Activated CD8-positive, alpha-beta memory T cell treated with anti-CD3 and anti-CD28 coated beads for 48 hours (primary cell): Measurements from ENCODE around the gene CDC42EP5.

Source experiments
- DNase-seq, 3 experiments: peaks; one replicate each; pipeline ENCODE4 v3.0.0-alpha.2; 2020; ENCODE audit warnings: low read depth in 2 of 3, low spot score in 2 of 3

CDC42EP5 gene

GRCh38 chr19:54428323-54429175 is 44.5 kb downstream of the CDC42EP5 start:
- DNase-seq: no peak

DNA sequence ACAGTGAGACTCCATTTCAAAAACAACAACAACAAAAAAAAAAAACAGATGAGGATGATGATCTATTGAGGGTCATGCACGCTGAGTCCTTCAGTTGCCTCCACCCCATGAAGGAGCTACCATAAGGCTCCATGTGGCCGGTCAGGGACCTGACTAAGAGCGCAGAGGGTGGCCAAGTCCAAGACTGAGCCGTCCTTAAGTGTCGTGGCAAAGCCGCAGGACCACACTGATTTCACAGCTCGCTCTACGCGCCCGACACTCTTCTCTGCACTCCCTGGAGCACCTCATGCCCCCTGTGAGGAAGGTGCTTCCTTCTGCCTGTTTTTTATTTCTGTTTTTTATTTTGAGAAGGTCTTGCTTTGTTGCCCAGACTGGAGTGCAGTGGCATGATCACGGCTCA is 45.5 kb downstream of the CDC42EP5 start:
- DNase-seq: no peak

GRCh38 chr19:54426291-54426931 is 46.7 kb downstream of the CDC42EP5 start:
- no peak for DNase-seq

GRCh38 chr19:54425382-54425723 is 47.7 kb downstream of the CDC42EP5 start:
- no peak for DNase-seq

DNA sequence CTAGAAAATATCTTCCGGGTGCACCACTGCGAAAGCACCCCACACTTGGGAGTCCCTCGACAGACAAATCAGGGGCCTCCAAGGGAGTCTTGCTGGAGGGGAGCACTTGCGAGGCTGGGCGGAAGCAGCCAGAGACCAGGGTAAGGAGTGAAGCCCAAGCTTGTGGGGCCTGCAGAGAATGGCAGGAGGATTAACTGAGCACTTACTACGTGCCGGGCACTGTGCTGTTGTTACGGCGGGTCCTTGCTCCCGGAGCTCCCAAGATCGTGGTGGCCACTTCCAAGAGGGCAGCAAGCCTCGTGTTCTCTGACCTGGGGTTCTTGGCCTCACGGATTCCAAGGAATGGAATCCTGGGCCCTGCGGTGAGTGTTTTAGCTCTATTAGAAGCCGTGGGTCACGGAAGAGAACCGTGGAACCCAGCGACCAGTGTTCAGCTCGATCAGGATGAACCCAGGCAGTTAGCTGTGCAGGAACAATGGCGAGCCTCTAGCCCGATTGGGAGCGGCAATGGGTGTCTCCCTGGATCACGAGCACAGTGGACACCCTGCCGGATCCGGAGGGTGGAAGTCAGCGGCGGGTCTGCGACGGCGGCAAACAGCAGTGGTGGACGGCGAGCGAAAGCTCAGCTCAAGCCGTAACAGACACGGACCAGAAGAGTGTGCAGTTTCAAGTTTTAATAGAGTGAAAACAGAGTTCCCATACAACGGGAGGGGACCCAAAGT is 48.3 kb downstream of the CDC42EP5 start:
- DNase-seq: no peak

GRCh38 chr19:54424201-54424600 is 48.9 kb downstream of the CDC42EP5 start:
- no peak for DNase-seq

DNA sequence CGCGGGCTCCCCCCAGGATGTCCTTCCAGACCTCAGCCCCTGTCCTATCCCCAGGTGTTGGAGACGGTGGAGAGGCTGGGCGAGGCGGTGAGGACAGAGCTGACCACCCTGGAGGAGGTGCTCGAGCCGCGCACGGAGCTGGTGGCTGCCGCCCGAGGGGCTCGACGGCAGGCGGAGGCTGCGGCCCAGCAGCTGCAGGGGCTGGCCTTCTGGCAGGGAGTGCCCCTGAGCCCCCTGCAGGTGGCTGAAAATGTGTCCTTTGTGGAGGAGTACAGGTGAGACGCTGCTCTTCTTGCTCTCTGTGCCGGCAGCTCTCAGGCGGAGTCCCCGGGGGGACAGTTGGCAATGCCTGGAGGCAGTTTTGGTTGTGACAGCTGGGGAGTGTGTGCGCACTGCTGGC is 51.0 kb downstream of the CDC42EP5 start:
- DNase-seq: no peak

- no peak for DNase-seq
Observed at GRCh38 chr19:54421521-54421920, 51.6 kb downstream of the CDC42EP5 start.

GRCh38 chr19:54421169-54421516 is 52.0 kb downstream of the CDC42EP5 start:
- DNase-seq: no peak

- DNase-seq: no peak
Observed at GRCh38 chr19:54420383-54421168, 52.5 kb downstream of the CDC42EP5 start.

DNA sequence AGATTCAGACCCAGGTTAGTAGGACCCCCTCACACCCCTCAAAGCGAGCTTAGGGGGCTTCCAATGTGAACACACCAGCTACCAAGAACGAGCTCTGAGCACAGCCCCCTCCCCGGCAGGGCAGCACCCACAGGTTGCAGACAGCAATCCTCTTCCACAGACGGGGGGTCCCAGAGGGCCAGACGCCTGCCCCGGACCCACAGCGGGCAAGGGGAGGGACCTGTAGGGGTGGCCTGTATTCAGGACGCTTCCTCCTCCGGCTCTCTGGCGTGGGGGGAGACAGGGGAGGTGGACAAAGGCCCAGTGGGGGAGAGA is 53.1 kb downstream of the CDC42EP5 start:
- DNase-seq: no peak

DNA sequence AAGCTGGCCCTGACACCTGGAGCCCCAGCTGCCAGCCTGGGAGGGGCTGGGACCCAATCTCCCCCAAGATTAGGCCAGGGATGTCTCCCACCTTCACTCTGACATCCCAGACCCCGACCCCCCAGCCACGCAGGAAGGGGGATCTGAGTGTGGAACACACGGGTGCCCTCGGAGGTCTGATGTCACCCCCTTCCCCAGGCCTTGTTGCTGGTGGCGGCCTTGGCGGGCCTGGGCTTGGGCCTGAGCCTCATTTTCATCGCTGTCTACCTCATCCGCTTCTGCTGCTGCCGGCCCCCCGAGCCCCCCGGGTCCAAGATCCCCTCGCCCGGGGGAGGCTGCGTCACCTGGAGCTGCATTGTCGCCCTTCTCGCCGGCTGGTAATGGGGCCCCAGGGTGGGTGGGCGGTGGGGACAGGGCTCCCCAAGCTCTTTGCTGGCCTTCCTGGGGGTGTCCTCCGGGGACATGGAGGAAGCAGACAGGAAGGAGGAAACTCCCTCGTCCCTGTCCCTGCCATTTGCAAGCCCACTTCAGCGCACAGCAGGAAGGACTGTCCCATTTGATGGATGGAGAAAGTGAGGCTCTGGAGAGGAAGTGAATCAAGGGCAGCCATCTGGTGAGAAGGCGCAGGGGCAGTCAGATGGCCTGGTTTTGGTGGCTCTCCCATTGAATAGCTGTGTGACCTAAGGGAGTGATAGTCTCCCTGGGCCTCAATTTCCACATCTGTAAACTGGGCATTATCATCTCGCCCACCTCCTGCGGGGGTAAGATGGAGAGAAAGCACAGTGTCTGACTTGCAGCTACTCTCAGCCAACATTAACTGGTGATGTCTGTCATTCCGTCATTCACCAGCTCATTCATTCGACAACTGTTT is 53.9 kb downstream of the CDC42EP5 start:
- no peak for DNase-seq

DNA sequence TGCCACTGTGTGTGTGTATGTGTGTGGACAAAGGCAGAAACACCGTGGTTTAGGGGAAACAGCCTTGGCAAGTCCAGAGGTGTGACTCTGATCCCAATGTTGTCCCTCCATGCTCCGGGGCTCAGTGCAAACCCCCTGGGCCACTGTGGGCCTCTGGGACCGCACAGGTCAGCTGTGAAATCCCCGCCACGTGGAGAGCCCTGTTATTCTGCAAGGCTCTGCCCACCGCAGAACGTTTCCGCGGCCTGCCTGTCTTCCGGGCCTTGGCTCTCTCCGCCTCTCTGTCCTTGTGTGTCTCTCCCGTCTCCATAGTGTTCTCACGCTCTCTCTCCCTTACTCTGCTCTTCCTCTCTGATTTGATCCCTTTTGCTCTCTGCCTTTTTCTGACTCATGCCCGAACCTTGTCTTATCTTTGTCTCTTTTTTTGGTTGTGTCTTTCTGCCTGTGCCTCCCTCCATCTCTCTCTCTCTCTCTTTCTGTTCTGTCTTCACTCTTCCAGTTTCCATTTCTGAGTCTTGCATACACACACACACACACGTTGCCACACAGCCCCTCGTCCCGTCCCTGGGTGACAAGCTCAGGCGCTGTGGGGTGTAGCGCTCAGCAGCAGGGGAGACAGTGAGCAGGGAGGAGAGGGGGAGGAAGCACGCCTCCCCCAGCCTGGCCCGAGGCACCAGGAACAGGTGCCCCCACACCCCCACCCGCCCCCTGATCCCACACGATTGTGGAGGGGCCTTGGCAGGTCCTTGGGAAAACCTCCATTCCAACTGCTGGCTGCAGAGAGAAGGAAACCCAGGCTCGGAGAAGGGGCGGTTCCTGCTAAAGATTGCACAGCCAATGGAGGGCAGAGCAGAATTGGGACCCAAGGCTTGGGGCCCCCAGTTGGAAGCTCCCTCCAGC is 54.8 kb downstream of the CDC42EP5 start:
- no peak for DNase-seq

- DNase-seq: no peak
Observed at GRCh38 chr19:54416695-54417491, 56.2 kb downstream of the CDC42EP5 start.

DNA sequence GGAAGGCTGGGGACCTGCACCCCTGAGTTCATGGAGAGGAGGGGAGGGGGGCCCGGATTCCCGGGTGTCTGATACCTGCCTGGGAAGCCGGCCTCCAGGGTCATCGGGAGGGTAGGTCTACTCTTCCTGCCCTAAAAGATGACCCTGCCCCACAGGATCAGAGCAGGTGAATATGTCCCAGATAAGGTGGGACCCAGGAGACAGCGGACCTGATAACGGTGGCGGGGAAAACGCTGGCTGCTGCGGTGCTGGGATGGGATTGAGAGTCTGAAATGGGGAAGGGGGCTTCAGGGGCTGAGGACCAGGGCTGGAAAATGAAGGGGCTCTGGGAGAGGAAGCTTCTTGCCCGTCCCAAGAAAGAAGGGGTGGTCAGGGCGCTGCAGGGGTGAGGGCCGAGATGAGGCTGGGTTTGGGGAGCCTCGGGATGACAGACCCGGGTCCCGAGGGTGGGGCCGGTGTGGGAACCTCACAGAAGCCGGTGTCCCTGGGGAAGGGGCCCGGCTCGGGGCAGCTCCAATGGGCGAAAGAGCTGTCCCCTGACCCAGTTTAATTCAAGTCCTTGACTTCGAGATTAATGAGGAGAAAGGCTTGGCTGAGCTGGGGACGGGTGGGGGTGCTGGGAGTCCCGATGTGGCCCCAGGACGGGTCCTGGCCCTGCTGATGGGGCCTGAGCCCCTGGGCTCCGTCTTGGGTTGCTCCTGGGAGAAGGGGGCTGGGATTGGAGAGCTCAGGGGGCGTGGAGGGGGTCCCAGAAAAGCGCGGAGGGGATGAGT is 57.0 kb downstream of the CDC42EP5 start:
- no peak for DNase-seq

- DNase-seq: peak in 1 of 3 experiments; percentile 49
Observed at GRCh38 chr19:54415208-54415900, 57.7 kb downstream of the CDC42EP5 start, which contains the start of gene TTYH1. TTYH1 (plus strand) TSS chr19:54415464; CDS start chr19:54415553, 89 bp downstream.
